GM20000 (cell line): ENCODE measurements around the gene TFDP2.

Source experiments
- DNase-seq: peaks from one replicate; pipeline ENCODE4 v3.0.0; 2012; ENCODE audit warnings: low spot score
- TF ChIP-seq, protein P1 (sequence below): IDR thresholded peaks from 2 replicates; pipeline ENCODE4 v1.5.1; 2012; ENCODE audit warnings: mild to moderate bottlenecking, control low read depth; ENCODE audit errors: extremely low read depth, missing control alignments

The TFDP2 gene

DNA sequence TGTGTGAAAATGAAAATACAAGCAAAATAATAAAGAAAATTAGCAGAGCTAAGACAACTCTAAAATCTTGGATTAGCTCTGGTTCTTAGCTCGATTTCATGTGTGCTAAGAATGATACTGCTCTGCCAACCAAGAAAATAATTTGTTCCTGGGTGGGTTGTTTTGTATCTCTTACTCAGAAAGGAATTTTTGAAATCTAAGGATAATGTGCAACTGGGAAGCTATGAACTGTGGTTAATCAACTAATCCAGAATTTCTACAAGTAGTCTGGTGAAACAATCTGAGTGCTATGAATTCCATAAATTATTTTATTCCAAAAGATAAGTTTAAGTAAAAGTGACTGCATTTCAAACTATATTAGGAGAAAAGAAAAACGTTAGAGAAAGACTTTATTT, 92.0 kb downstream of the TFDP2 start:
- TF ChIP-seq, protein P1, sequence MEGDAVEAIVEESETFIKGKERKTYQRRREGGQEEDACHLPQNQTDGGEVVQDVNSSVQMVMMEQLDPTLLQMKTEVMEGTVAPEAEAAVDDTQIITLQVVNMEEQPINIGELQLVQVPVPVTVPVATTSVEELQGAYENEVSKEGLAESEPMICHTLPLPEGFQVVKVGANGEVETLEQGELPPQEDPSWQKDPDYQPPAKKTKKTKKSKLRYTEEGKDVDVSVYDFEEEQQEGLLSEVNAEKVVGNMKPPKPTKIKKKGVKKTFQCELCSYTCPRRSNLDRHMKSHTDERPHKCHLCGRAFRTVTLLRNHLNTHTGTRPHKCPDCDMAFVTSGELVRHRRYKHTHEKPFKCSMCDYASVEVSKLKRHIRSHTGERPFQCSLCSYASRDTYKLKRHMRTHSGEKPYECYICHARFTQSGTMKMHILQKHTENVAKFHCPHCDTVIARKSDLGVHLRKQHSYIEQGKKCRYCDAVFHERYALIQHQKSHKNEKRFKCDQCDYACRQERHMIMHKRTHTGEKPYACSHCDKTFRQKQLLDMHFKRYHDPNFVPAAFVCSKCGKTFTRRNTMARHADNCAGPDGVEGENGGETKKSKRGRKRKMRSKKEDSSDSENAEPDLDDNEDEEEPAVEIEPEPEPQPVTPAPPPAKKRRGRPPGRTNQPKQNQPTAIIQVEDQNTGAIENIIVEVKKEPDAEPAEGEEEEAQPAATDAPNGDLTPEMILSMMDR = no peak
- no peak for DNase-seq

DNA sequence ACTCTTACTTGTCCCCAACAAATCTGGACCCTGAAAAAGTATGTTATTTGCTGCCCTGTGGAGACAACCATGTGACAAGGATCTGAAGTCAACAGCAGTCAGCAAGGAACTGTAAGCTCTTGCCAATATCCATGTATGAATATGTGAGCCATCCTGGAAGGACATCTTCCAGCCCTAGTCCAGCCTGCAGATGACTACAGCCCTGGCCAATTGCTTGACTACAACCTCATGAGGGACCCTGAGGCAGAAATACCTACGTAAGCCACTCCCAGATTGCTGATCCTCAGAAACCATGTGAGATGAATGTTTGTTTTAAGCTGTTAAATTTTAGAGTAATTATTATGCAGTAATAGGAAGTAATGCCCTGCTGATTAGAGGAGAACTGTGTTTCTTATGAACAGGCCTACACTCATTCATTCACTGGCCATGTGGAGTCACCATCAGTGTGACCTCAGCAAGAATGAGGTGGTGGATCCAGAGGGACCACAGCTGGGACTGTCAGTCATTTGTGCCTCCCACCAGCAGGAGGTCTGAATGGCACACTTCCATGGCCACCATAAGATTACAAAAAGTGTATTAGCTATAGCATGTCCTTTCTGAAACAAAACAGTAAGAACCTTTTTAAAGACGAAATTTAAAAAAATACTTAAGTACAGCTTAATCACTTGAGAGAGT, 92.6 kb downstream of the TFDP2 start:
- no peak for DNase-seq

DNA sequence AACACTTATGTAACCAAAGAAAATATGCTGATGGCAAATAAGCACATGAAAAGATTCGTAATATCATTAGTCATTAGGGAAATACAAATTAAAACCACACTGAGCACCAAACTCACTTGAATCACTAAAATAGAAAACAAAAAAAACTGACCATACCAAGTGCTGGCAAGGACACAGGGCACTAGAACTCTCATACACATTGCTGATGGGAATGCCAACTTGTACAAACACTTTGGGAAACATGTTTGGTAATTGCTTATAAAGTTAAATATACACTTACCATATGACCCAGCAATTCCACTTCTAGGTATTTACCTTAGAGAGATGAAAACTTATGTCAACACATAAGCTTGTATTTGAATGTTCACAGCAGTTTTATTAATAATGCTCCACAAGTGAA, 95.5 kb downstream of the TFDP2 start:
- DNase-seq = no peak
- TF ChIP-seq, protein P1 = no peak

More for the DNA sequence above, 92.6 kb downstream of the TFDP2 start:
- TF ChIP-seq, protein P1 = no peak

DNA sequence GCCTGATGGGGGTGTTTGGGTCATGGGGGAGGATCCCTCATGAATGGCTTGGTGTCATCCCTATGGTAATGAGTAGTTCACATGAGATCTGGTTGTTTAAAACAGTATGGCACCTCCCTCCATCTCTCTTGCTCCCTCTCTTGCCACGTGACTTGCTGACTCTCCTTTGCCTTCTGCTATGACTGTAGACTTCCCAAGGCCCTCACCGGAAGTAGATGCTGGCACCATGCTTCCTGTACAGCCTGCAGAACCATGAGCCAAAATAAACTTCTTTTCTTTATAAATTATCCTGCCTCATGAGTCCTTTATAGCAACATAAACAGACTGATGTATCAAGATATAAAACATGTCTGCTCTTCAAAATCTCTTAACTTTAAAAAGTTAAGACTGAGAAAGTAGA, 96.1 kb downstream of the TFDP2 start:
- TF ChIP-seq, protein P1 = no peak
- no peak for DNase-seq

DNA sequence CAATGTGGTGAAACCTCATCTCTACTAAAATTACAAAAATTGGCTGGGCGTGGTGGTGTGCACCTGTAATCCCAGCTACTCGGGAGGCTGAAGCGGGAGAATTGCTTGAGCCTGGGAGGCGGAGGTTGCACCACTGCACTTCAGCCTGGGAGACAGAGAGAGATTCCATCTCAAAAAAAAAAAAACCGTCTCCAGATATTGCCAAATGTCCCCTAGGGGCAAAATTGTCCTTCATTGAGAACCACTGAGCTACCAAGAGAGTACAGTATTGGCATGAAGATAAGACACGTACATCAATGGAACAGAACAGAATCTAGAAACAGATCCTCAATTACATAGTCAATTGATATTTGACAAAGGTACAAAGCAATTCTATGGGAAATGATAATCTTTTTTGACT, 98.0 kb downstream of the TFDP2 start:
- TF ChIP-seq, protein P1 = no peak

DNA sequence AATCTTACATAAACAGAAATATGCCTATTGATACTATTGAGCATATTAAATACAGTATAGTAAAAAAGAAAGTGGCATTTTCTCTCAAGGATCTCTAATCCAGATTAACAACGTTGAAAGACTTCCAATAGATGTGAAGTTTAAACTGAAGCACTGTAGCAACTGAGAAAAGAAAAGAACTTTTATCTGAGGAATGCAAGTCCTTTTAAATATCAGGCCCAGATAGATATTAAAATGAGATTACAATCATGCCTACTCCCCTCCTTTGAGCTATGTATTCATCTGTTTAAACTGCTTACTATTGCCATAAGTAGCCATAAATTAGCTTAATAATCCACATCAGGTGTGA, 102.3 kb downstream of the TFDP2 start:
- TF ChIP-seq, protein P1 = no peak
- DNase-seq = no peak

More for the DNA sequence above, 98.0 kb downstream of the TFDP2 start:
- DNase-seq = no peak

DNA sequence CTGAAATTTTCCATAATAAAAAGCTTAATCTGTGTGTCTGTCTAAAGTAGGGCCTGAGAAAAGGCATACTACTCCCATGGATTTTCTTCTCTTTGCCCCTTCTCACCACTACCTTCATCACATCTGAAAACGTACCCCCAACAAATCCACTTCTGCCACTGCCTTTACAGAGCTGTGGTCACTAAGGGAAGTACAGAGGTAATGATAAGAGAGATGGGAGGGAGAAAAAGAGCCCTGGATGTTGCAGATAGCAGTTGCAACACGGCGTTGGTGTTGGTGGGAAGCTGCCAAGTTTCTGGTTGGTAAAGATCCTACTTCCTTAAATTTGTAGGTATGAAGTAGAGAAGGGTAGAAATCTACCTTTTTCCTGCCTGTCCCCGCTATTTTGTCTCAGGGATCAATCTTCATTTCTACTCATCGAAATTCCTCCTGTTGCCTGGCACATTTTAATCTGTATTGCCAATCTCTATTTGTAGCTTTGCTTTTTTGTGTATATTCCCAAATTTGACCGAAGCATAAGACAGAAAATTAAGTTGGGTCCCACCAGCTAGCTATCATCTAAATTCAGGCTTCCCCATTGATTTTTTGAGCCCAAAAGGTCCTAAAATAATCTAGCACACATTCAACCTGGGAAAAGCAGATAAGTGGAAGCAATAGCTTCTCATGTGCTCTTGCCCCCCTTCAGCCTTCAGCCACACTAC, 102.9 kb downstream of the TFDP2 start:
- TF ChIP-seq, protein P1 = no peak
- no peak for DNase-seq
